ENCODE results near the gene SIPA1L3.

DNA sequence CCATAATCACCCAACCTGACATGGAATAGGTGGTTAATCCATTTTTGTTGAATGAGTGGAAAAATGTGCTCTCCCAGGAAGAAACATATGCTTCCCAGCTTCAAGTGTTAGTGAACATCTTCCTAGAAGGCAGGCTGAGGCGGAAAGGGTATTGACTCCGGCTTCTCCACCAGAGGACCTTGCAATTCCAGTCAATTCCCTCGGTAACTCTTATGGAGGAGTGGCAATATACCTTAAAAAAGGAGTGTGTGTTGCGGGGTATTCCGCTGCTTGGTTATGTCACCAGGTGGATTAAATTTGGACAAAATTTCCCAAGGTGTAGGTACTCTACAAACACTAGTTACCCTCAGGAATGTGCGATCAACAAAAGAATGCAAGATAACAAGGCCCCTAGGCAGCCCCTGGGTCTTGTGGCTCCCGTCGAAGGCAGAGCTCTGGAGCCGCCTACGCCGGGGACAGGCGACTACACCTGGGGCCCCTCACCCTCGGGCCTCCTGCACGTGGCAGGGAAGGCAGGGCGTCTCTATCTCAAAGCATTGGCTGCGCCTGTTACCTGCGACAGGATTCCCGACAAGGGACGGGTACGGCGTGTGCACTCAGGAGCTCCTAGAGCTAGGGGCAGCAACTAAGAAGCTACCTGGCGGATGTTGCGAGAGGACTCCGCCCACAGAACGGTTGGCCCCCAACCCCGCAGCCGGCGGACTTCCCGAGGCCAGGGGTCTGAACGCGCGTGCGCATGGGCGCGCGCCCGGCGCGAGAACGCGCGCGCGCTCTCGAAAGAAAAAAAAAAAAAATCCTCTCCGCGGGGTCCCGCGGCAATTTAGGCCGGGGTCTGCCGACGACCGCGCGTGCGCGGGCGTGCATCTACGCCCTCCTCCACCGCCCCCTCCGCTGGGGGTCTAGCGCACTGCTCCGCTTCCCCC lies 801 bp upstream of the SIPA1L3 start, which contains the start of gene WDR87:
- TF ChIP-seq, protein P1, sequence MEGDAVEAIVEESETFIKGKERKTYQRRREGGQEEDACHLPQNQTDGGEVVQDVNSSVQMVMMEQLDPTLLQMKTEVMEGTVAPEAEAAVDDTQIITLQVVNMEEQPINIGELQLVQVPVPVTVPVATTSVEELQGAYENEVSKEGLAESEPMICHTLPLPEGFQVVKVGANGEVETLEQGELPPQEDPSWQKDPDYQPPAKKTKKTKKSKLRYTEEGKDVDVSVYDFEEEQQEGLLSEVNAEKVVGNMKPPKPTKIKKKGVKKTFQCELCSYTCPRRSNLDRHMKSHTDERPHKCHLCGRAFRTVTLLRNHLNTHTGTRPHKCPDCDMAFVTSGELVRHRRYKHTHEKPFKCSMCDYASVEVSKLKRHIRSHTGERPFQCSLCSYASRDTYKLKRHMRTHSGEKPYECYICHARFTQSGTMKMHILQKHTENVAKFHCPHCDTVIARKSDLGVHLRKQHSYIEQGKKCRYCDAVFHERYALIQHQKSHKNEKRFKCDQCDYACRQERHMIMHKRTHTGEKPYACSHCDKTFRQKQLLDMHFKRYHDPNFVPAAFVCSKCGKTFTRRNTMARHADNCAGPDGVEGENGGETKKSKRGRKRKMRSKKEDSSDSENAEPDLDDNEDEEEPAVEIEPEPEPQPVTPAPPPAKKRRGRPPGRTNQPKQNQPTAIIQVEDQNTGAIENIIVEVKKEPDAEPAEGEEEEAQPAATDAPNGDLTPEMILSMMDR (IDR thresholded peaks at IDR 0.05 in 4 of 5, conservative IDR thresholded peaks at IDR 0.05 in 1 of 5) = no peak
- TF ChIP-seq POLR2A (IDR thresholded peaks at IDR 0.05) = no peak
